IPS DF 6.9 (cell line): Measurements from ENCODE around the gene PLCB3.
"Not testable (repeated sequence)": the region's sequence is repeated elsewhere in the genome, so short reads cannot be mapped to it uniquely, and the experiment has no call there.

Experiments used
- DNase-seq: peaks from one replicate; pipeline ENCODE4 v3.0.0-alpha.2; 2013; ENCODE audit warnings: low read depth, low spot score
- H3K27ac ChIP-seq: one replicate; pipeline ENCODE4 v1.5.1; 2013; ENCODE audit warnings: low read length, control low read depth
- H3K27me3 ChIP-seq: 2 replicates; pipeline ENCODE4 v1.6.1; 2013; ENCODE audit warnings: mild to moderate bottlenecking, low read length; ENCODE audit not compliant: control insufficient read depth, insufficient read depth
- H3K36me3 ChIP-seq: 2 replicates; pipeline ENCODE4 v1.6.1; 2013; ENCODE audit warnings: low read length; ENCODE audit not compliant: control insufficient read depth, insufficient read depth
- H3K4me1 ChIP-seq: 2 replicates; pipeline ENCODE4 v1.6.1; 2013; ENCODE audit warnings: low read length; ENCODE audit not compliant: control insufficient read depth, insufficient read depth
- H3K4me3 ChIP-seq: 2 replicates; pipeline ENCODE4 v1.5.1; 2013; ENCODE audit warnings: mild to moderate bottlenecking, low read length
- H3K9me3 ChIP-seq: 2 replicates; pipeline ENCODE4 v1.6.1; 2013; ENCODE audit warnings: low read length, inconsistent platforms; ENCODE audit not compliant: control insufficient read depth, insufficient read depth
- WGBS: extraction: QIAGEN DNeasy Blood & Tissue Kit; methylation state at CpG from one replicate; pipeline ENCODE4 v1.1.7; 2013; ENCODE audit warnings: mixed read lengths, missing lambda C conversion rate; ENCODE audit not compliant: insufficient read length, insufficient coverage; 5-methylcytosine and 5-hydroxymethylcytosine counted together

PLCB3 gene

GRCh38 chr11:64245401-64245796 is 5.9 kb upstream of the PLCB3 start:
- DNase-seq, result no peak
- no peaks in the 10 kb centered on the region for H3K27me3 ChIP-seq
- H3K9me3 ChIP-seq, result no peaks in the 10 kb centered on the region
- no peak overlapping the region for H3K27ac ChIP-seq
- WGBS, result no CpG with 5 or more reads among the region's 6 CpGs
- peaks cover 11% of the 10 kb centered on the region; the same call in 1 of the 2 replicates for H3K36me3 ChIP-seq
- peak overlapping the region; percentile 87 for H3K4me3 ChIP-seq
- H3K4me1 ChIP-seq, result peaks cover 18% of the 10 kb centered on the region

- H3K4me1 ChIP-seq, result peaks cover 16% of the 10 kb centered on the region
- H3K9me3 ChIP-seq, result no peaks in the 10 kb centered on the region
- H3K27me3 ChIP-seq, result no peaks in the 10 kb centered on the region
- no peak overlapping the region for H3K27ac ChIP-seq
- no peak for DNase-seq
- no CpG with 5 or more reads among the region's 46 CpGs for WGBS
- peak overlapping the region; percentile 87 for H3K4me3 ChIP-seq
- H3K36me3 ChIP-seq, result peaks cover 11% of the 10 kb centered on the region; the same call in 1 of the 2 replicates
These were observed 5.3 kb upstream of the PLCB3 start for GRCh38 chr11:64245797-64246620.

DNA sequence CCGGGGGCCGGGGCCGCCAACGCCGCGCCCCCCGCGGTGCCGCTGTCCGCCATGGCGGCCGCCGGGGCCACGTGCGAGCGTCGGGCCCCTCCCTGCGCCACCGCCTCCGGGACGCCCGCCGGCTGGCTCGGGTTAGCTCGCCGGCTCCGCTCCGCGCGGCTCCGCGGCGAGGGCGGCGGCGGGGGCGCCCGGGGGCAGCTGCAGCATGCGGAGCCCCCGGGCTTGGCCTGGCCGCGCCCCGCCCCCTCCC is 4.8 kb upstream of the PLCB3 start:
- not testable (repeated sequence) for DNase-seq, H3K27ac ChIP-seq, H3K9me3 ChIP-seq, H3K27me3 ChIP-seq
- no CpG with 5 or more reads among the region's 43 CpGs for WGBS
- Histone ChIP-seq H3K4me3 (peak overlapping the region; percentile 87; the same call in 1 of the 2 replicates), H3K4me1 (peaks cover 16% of the 10 kb centered on the region), H3K36me3 (peaks cover 11% of the 10 kb centered on the region; the same call in 1 of the 2 replicates)

- Histone ChIP-seq H3K27ac (no peak within 1 kb of the TSS), H3K4me3 (peak within 1 kb of the TSS; percentile 87), H3K27me3 (no peaks in the 10 kb centered on the region), H3K4me1 (peaks cover 16% of the 10 kb centered on the region), H3K9me3 (no peaks in the 10 kb centered on the region), H3K36me3 (peaks cover 11% of the 10 kb centered on the region; the same call in 1 of the 2 replicates)
- DNase-seq, result no peak
- WGBS, result no CpG with 5 or more reads among the region's 74 CpGs
These were observed 4.2 kb upstream of the PLCB3 start, which contains the start of gene PPP1R14B for GRCh38 chr11:64246871-64247728. Gene PPP1R14B, minus strand, starts transcription at chr11:64246943. Its CDS starts 270 bp downstream, at chr11:64246673.

- peaks cover 20% of the 10 kb centered on the region for H3K4me1 ChIP-seq
- H3K4me3 ChIP-seq, result peak overlapping the region; percentile 87; the same call in 1 of the 2 replicates
- H3K36me3 ChIP-seq, result peaks cover 11% of the 10 kb centered on the region; the same call in 1 of the 2 replicates
- H3K9me3 ChIP-seq, result no peaks in the 10 kb centered on the region
- WGBS, result no CpG with 5 or more reads among the region's 31 CpGs
- H3K27ac ChIP-seq, result no peak overlapping the region
- no peak for DNase-seq
- no peaks in the 10 kb centered on the region for H3K27me3 ChIP-seq
These were observed 3.4 kb upstream of the PLCB3 start for GRCh38 chr11:64247729-64248531.

- no peaks in the 10 kb centered on the region for H3K9me3 ChIP-seq
- H3K27me3 ChIP-seq, result no peaks in the 10 kb centered on the region
- H3K4me3 ChIP-seq, result no peak overlapping the region
- H3K4me1 ChIP-seq, result peaks cover 20% of the 10 kb centered on the region
- no peak overlapping the region for H3K27ac ChIP-seq
- DNase-seq, result no peak
- H3K36me3 ChIP-seq, result peaks cover 7% of the 10 kb centered on the region; the same call in 1 of the 2 replicates
- WGBS, result no CpG with 5 or more reads among the region's 7 CpGs
These were observed 2.8 kb upstream of the PLCB3 start for GRCh38 chr11:64248578-64248977.

DNA sequence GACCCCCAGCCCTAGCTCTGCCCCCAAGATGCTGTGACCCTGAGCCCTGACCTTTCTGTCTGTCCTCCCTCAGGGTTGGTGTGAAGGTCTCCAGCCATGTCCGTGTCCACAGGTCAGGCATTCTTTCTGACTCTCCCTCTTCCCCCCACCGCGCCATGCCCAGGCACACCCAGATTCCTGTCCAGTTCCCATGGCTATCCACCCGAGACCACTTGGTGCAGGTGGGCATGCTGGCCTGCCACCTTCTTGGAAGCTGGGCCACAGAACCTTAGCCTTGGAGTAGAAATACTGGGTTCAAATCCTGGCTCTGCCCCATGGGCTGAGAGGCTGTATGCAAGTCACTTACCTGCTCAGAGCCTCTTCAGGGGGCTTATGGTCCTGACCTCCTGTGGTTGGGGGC is 2.3 kb upstream of the PLCB3 start:
- peaks cover 20% of the 10 kb centered on the region for H3K4me1 ChIP-seq
- no peaks in the 10 kb centered on the region for H3K27me3 ChIP-seq
- H3K36me3 ChIP-seq, result peaks cover 4% of the 10 kb centered on the region; the same call in 1 of the 2 replicates
- no peak overlapping the region for H3K4me3 ChIP-seq
- peak overlapping the region; percentile 36 for H3K27ac ChIP-seq
- no CpG with 5 or more reads among the region's 4 CpGs for WGBS
- DNase-seq, result no peak
- no peaks in the 10 kb centered on the region for H3K9me3 ChIP-seq

DNA sequence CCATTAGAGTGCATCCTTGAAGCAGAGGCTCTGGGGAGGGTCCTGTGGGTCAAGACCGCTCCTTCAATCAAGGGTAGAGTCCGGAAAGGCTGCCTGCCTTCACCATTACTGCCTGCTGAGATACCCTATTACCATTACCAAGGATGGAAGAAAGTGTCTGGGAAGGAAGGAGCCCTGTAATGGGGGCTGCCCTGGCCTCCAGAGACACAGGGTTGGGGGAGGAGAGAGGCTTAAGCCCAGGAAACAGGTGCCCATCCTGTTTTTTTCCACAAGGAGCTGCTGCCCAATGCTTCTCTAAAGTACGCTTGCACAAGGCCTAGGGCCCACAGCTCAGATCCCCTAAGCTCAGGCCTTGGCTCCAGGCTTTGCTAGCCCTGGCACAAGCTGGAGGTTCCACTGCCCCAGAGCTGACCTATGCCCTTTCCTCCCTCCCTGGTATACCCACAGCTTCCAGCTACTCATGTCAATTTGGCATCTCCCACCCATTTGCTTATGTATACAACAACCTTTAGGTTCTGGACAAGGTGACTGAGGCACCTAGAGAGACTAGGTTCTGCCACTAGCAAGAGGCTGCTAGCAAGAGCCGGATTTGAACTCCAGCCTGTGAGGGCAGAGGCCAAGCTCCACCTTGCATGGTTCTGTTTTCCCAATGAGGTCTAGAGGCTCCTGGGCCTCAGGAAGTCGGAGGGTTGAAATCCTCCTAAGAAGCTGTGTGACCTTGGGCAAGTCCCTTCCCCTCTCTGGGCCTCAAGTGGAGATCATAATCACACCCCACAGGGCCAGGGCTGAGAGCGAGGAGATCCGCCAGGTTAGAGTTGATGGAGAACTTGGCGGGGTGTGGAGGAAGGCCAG is 1.5 kb upstream of the PLCB3 start:
- Histone ChIP-seq H3K9me3 (no peaks in the 10 kb centered on the region), H3K27ac (peak overlapping the region; percentile 36), H3K27me3 (no peaks in the 10 kb centered on the region), H3K4me3 (no peak overlapping the region), H3K36me3 (peaks cover 9% of the 10 kb centered on the region), H3K4me1 (peaks cover 20% of the 10 kb centered on the region)
- no CpG with 5 or more reads among the region's 8 CpGs for WGBS
- no peak for DNase-seq

GRCh38 chr11:64250415-64251015 is 815 bp upstream of the PLCB3 start:
- no peak overlapping the region for H3K27ac ChIP-seq

More at GRCh38 chr11:64250415-64251015, 815 bp upstream of the PLCB3 start:
- peaks cover 17% of the 10 kb centered on the region for H3K4me1 ChIP-seq
- H3K36me3 ChIP-seq, result peaks cover 12% of the 10 kb centered on the region
- H3K27me3 ChIP-seq, result no peaks in the 10 kb centered on the region
- peak overlapping the region; percentile 50; the same call in 1 of the 2 replicates for H3K4me3 ChIP-seq
- WGBS, result no CpG with 5 or more reads among the region's 13 CpGs
- DNase-seq, result no peak
- H3K9me3 ChIP-seq, result no peaks in the 10 kb centered on the region
